NCI-H2196 treated with DMSO at 0.1 percent for 48 hours (cell line): ENCODE data around the gene TMED8.
"Not testable (repeated sequence)": the region's sequence is repeated elsewhere in the genome, so short reads cannot be mapped to it uniquely, and the experiment has no call there.

Experiments used
- DNase-seq: peaks from one replicate; lab custom pipeline; 2025; ENCODE audit not compliant: unreplicated experiment; lab: John Stamatoyannopoulos, UW

The TMED8 gene

GRCh38 chr14:77376771-77377501, at the start of gene TMED8, which contains the start of gene SAMD15:
TMED8 (minus strand) TSS chr14:77377094; CDS start chr14:77377053, 41 bp downstream.
SAMD15 (plus strand) TSS chr14:77377379; CDS start chr14:77377419, 40 bp downstream.
- DNase-seq, result peak; percentile 72

GRCh38 chr14:77426396-77426795, 49.5 kb upstream of the TMED8 start:
- no peak for DNase-seq

GRCh38 chr14:77424862-77425261, 48.0 kb upstream of the TMED8 start:
- no peak for DNase-seq

- no peak for DNase-seq
These were observed 46.5 kb upstream of the TMED8 start, which contains the start of gene NOXRED1 for GRCh38 chr14:77423423-77423822. NOXRED1 (minus strand) TSS chr14:77423523; CDS start chr14:77422889, 634 bp downstream.

GRCh38 chr14:77421201-77421600, 44.3 kb upstream of the TMED8 start:
- no peak for DNase-seq

GRCh38 chr14:77416836-77417235, 39.9 kb upstream of the TMED8 start:
- no peak for DNase-seq

- not testable (repeated sequence) for DNase-seq
These were observed 39.2 kb upstream of the TMED8 start for GRCh38 chr14:77416098-77416497.

GRCh38 chr14:77415403-77416030, 38.6 kb upstream of the TMED8 start:
- DNase-seq, result not testable (repeated sequence)

- DNase-seq, result no peak
These were observed 32.2 kb upstream of the TMED8 start for GRCh38 chr14:77409131-77409533.

- no peak for DNase-seq
These were observed 30.3 kb upstream of the TMED8 start for GRCh38 chr14:77407158-77407557.

- no peak for DNase-seq
These were observed 29.8 kb upstream of the TMED8 start for GRCh38 chr14:77406718-77407117.

- no peak for DNase-seq
These were observed 29.2 kb upstream of the TMED8 start for GRCh38 chr14:77406086-77406485.

GRCh38 chr14:77403768-77404167, 26.9 kb upstream of the TMED8 start:
- DNase-seq, result no peak

GRCh38 chr14:77400216-77400615, 23.3 kb upstream of the TMED8 start:
- DNase-seq, result no peak

- DNase-seq, result no peak
These were observed 13.3 kb upstream of the TMED8 start for GRCh38 chr14:77390188-77390587.

GRCh38 chr14:77378701-77379100, 1.8 kb upstream of the TMED8 start:
- DNase-seq, result no peak

GRCh38 chr14:77377502-77377844, 579 bp upstream of the TMED8 start:
- no peak for DNase-seq

- no peak for DNase-seq
These were observed 722 bp downstream of the TMED8 start for GRCh38 chr14:77375973-77376770.

- DNase-seq, result no peak
These were observed 1.5 kb downstream of the TMED8 start for GRCh38 chr14:77375164-77375950.

- no peak for DNase-seq
These were observed 4.5 kb downstream of the TMED8 start for GRCh38 chr14:77372304-77372841.

GRCh38 chr14:77369285-77369684, 7.6 kb downstream of the TMED8 start:
- DNase-seq, result no peak
